MG63 (cell line): ENCODE measurements around the gene SMAP1. TPM values are rescaled to one million over a fixed set of nuclear protein-coding genes. Genes with fewer than 3 reads are reported as not detected.

Source experiments
- DNase-seq: peaks from one replicate; pipeline ENCODE4 v3.0.0-alpha.2; 2020
- H3K27me3 ChIP-seq: fragments of 250-450 bp; sonication (Bioruptor Pico); 2 replicates; pipeline ENCODE4 v1.5.1; 2020; ENCODE audit warnings: mild to moderate bottlenecking, moderate library complexity
- H3K36me3 ChIP-seq: fragments of 250-450 bp; sonication (Bioruptor Pico); 2 replicates; pipeline ENCODE4 v1.5.1; 2020; ENCODE audit warnings: mild to moderate bottlenecking, moderate library complexity
- H3K4me3 ChIP-seq: fragments of 250-450 bp; sonication (Bioruptor Pico); 2 replicates; pipeline ENCODE4 v1.5.1; 2020; ENCODE audit warnings: mild to moderate bottlenecking, moderate library complexity
- H3K9me3 ChIP-seq: fragments of 250-450 bp; sonication (Bioruptor Pico); 2 replicates; pipeline ENCODE4 v1.5.1; 2020; ENCODE audit warnings: mild to moderate bottlenecking, moderate library complexity
- total RNA-seq: library from RNA; depleted of rRNA; stranded (reverse); fragments of >200 nt; shearing (Covaris generic); gene quantifications from 2 replicates; pipeline ENCODE4 v1.2.3, GENCODE V29; 2014; ENCODE audit warnings: low replicate concordance

SMAP1 gene
- total RNA-seq, 1 experiment from 2014 or later, result 19.6 TPM

- no peaks in the 10 kb centered on the region for H3K36me3 ChIP-seq
- H3K9me3 ChIP-seq, result no peaks in the 10 kb centered on the region
- no peak overlapping the region for H3K4me3 ChIP-seq
- no peak for DNase-seq
- H3K27me3 ChIP-seq, result no peaks in the 10 kb centered on the region
Measured at GRCh38 chr6:70844301-70844700, 176.6 kb downstream of the SMAP1 start.

GRCh38 chr6:70846207-70846835 lies 178.6 kb downstream of the SMAP1 start:
- Histone ChIP-seq H3K9me3 (no peaks in the 10 kb centered on the region), H3K4me3 (no peak overlapping the region), H3K36me3 (no peaks in the 10 kb centered on the region), H3K27me3 (no peaks in the 10 kb centered on the region)
- no peak for DNase-seq

- Histone ChIP-seq H3K27me3 (no peaks in the 10 kb centered on the region), H3K36me3 (no peaks in the 10 kb centered on the region), H3K9me3 (no peaks in the 10 kb centered on the region), H3K4me3 (no peak overlapping the region)
- no peak for DNase-seq
Measured at GRCh38 chr6:70847106-70848084, 179.7 kb downstream of the SMAP1 start.

GRCh38 chr6:70849348-70850069 lies 181.8 kb downstream of the SMAP1 start:
- H3K36me3 ChIP-seq, result no peaks in the 10 kb centered on the region
- no peaks in the 10 kb centered on the region for H3K9me3 ChIP-seq
- H3K4me3 ChIP-seq, result no peak overlapping the region
- no peak for DNase-seq
- no peaks in the 10 kb centered on the region for H3K27me3 ChIP-seq

- no peaks in the 10 kb centered on the region for H3K9me3 ChIP-seq
- H3K4me3 ChIP-seq, result no peak overlapping the region
- H3K36me3 ChIP-seq, result no peaks in the 10 kb centered on the region
- H3K27me3 ChIP-seq, result no peaks in the 10 kb centered on the region
- no peak for DNase-seq
Measured at GRCh38 chr6:70852667-70853246, 185.1 kb downstream of the SMAP1 start.

- Histone ChIP-seq H3K27me3 (no peaks in the 10 kb centered on the region), H3K4me3 (no peak overlapping the region), H3K36me3 (no peaks in the 10 kb centered on the region), H3K9me3 (no peaks in the 10 kb centered on the region)
- no peak for DNase-seq
Measured at GRCh38 chr6:70857387-70858077, 189.8 kb downstream of the SMAP1 start.

GRCh38 chr6:70860045-70860444 lies 192.4 kb downstream of the SMAP1 start:
- Histone ChIP-seq H3K4me3 (no peak overlapping the region), H3K27me3 (no peaks in the 10 kb centered on the region), H3K36me3 (no peaks in the 10 kb centered on the region), H3K9me3 (no peaks in the 10 kb centered on the region)
- DNase-seq, result peak; percentile 17

GRCh38 chr6:70860920-70861319 lies 193.2 kb downstream of the SMAP1 start:
- no peak for DNase-seq
- Histone ChIP-seq H3K9me3 (no peaks in the 10 kb centered on the region), H3K27me3 (no peaks in the 10 kb centered on the region), H3K4me3 (no peak overlapping the region), H3K36me3 (no peaks in the 10 kb centered on the region)

- Histone ChIP-seq H3K9me3 (no peaks in the 10 kb centered on the region), H3K36me3 (no peaks in the 10 kb centered on the region), H3K4me3 (no peak overlapping the region), H3K27me3 (no peaks in the 10 kb centered on the region)
- DNase-seq, result no peak
Measured at GRCh38 chr6:70863343-70863742, 195.7 kb downstream of the SMAP1 start.

GRCh38 chr6:70864401-70864800 lies 196.7 kb downstream of the SMAP1 start:
- Histone ChIP-seq H3K27me3 (no peaks in the 10 kb centered on the region), H3K4me3 (no peak overlapping the region), H3K9me3 (no peaks in the 10 kb centered on the region), H3K36me3 (no peaks in the 10 kb centered on the region)
- no peak for DNase-seq

- Histone ChIP-seq H3K36me3 (no peaks in the 10 kb centered on the region), H3K4me3 (no peak overlapping the region), H3K9me3 (no peaks in the 10 kb centered on the region), H3K27me3 (no peaks in the 10 kb centered on the region)
- no peak for DNase-seq
Measured at GRCh38 chr6:70872469-70872868, 204.8 kb downstream of the SMAP1 start.

- Histone ChIP-seq H3K36me3 (no peaks in the 10 kb centered on the region), H3K4me3 (no peak overlapping the region), H3K27me3 (no peaks in the 10 kb centered on the region), H3K9me3 (no peaks in the 10 kb centered on the region)
- DNase-seq, result no peak
Measured at GRCh38 chr6:70874181-70874913, 206.7 kb downstream of the SMAP1 start.

GRCh38 chr6:70879496-70879895 lies 211.8 kb downstream of the SMAP1 start:
- H3K4me3 ChIP-seq, result no peak overlapping the region
- H3K36me3 ChIP-seq, result no peaks in the 10 kb centered on the region
- H3K27me3 ChIP-seq, result no peaks in the 10 kb centered on the region
- H3K9me3 ChIP-seq, result no peaks in the 10 kb centered on the region
- no peak for DNase-seq

GRCh38 chr6:70884074-70884983 lies 216.6 kb downstream of the SMAP1 start:
- Histone ChIP-seq H3K27me3 (no peaks in the 10 kb centered on the region), H3K9me3 (no peaks in the 10 kb centered on the region), H3K36me3 (no peaks in the 10 kb centered on the region), H3K4me3 (no peak overlapping the region)
- peak; percentile 32 for DNase-seq

- H3K36me3 ChIP-seq, result no peaks in the 10 kb centered on the region
- DNase-seq, result no peak
- H3K9me3 ChIP-seq, result no peaks in the 10 kb centered on the region
- no peak overlapping the region for H3K4me3 ChIP-seq
- H3K27me3 ChIP-seq, result no peaks in the 10 kb centered on the region
Measured at GRCh38 chr6:70886071-70886470, 218.4 kb downstream of the SMAP1 start.
